Fibroblast of skin of abdomen (primary cell): ENCODE measurements around the gene GCKR. TPM values are rescaled to one million over a fixed set of nuclear protein-coding genes. Genes with fewer than 3 reads are reported as not detected.
A peak's percentile ranks its signal among the peaks of the same experiment; 100 is the strongest.

Experiments used
- DNase-seq: peaks from one replicate; pipeline ENCODE4 v3.0.0-alpha.2; 2013
- polyA plus RNA-seq, 2 experiments: library from polyadenylated mRNA; unstranded; fragments of 120-200 nt; gene quantifications; one replicate each; pipeline ENCODE4 v1.2.1, GENCODE V29; 2013; ENCODE audit not compliant: insufficient read length in 2 of 2

The GCKR gene
- not detected for polyA plus RNA-seq (2013, experiment 1 of 2; ENCODE audit: insufficient read length)
- polyA plus RNA-seq (2013, experiment 2 of 2; ENCODE audit: insufficient read length) = not detected

- no peak for DNase-seq
These were observed at the start of gene GCKR for GRCh38 chr2:27496357-27497287. Gene GCKR, plus strand, starts transcription at chr2:27496839. Its CDS starts 66 bp downstream, at chr2:27496905.

DNA sequence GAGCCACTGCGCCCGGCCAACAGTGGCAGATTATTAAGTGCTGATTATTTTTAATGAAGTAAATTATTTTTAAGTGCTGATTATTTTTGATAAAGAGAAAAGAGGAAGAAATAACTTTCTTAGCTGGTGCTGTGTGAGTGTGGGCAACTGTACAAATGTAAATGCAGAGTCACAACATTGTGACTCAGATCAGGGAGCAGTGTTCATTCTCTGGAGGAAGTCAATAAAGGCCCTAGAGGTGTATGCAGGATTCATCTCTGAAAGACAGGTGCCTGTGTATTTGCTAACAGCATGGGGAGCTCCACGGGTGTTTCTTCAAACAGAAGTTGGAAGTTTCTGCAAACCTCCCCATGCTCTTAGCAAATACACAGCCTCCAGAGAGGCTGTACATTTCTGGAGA is 48.3 kb upstream of the GCKR start:
- DNase-seq = no peak

GRCh38 chr2:27451095-27451494 is 45.5 kb upstream of the GCKR start:
- no peak for DNase-seq

DNA sequence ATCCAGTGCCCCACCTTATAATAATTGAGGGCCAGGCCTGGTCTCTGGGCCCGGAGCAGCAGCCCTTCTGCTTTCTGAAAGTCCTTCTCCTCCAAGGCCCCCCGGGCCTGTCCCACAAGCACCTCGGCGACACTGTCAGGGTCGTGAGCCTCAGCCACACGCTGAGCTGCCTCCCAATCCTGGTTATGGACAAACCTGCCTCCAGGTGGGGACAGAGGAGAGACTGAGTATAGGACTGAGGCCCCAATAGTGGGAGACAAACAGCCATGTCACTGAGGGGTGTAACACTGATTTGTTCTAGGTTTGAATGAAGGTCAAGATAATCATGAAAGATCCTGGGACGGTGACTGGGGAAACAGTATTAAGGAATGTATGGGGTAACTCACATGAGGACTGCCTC is 42.7 kb upstream of the GCKR start:
- DNase-seq = no peak

DNA sequence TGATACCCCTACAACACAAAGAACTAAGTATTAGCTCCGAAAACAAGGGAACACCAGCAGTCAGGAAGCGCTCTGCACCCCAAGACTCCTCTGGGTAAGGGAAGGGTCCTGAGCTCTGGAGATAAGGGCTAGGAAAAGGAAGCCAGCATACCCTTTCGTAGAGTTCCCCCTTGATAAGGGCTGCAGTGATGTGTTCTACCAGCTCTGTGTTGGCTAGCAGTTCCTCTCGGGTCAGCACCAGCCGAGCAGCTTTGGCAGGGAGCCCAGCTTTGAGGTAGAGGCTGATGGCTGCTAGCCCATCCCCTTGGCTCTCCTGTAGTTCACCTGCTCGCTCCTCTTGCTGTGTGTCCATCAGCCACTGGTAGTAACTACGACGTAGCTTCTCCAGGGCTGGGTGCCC is 35.5 kb upstream of the GCKR start:
- DNase-seq = no peak

DNA sequence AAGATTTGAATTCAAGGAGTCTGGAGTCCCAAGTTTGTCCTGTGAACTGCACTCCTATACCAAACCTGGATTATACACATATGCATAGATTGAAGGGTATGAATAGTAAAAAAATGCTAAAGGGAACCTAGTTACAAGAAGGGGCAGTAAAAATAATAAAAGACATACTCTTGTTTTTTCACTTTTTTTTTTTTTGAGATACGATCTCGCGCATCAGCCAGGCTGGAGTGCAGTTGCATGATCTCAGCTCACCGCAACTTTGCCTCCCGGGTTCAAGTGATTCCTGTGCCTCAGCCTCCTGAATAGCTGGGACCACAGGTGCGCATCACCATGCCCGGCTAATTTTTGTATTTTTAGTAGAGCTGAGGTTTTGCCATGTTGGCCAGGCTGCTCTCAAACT is 32.2 kb upstream of the GCKR start:
- DNase-seq = no peak

DNA sequence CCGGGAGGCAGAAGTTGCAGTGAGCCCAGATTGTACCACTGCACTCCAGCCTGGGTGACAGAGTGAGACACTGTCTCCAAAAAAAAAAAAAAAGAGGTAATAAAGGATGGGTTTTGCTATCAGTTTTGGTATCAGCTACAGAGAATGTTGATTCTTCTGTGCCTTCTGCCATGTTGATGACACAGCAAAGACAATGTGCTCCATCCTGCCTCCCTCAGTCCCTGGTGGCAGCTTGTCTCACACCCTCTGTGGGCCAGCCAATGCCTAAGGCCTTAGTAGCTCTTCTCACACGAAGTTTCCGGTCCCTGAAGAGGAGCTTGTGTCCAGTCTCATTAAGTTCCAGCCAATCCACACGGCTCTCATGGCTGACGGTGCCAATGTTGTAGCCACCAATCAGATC is 24.7 kb upstream of the GCKR start:
- DNase-seq = no peak

DNA sequence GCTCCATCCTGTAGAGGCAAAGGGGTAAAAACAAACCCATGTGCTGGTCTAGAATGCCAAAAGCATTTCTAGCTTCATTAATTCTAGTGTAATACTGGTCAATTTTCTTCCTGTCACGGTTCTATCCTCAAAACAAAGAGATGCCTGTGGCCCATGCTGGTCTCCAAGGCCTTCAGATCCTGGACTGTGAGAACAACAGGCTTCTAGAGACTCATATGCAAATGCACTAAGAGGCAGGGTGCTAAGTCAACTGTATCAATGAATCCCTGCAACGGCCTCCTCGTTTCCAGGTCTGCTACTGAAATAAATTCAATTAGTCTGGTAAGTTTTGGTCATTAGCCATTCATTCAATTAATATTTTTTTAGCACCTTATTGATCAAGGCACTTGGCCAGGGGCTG is 11.1 kb upstream of the GCKR start:
- DNase-seq = no peak

DNA sequence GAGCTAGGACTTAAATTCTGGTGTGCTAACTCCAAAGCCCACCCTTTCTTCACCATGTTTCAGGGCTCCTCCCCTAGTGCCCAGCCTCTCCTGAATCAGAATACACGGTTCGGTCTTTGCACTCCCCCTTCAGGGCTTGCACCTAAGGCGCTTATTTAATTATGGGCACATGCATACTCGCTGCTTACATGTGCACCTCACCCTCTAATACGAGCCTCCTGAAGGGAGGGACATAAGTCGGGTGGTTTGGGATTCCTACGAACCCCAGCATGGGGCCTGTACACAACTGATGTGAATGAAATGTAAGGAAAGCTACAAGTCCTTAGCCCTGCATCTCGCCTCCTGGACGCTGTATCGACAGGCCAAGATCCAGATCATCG is 7.5 kb upstream of the GCKR start:
- peak; percentile 22 for DNase-seq

GRCh38 chr2:27489498-27490397 is 6.9 kb upstream of the GCKR start, which contains the start of gene IFT172:
Gene IFT172, minus strand, starts transcription at chr2:27489743. Its CDS starts 90 bp downstream, at chr2:27489653.
- peak; percentile 97 for DNase-seq

DNA sequence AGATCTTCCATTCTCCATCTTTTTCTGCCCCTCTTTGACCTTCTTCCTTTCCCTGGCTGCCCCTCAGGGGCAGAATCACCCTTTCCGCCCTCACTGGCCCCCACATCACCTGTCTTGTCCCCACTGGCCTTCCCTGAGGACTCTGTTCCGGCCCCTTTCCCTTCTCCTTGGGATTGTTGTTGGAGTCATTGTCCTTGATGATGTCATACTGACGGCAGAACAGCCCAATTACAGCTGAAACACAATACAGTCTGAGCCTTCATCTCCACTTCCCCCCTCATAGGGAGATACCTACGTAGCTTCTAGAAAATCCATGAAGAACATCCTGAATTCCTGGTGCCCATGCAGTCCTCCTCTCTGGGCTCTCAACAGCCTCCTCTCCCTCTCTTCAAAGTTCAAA is 4.1 kb upstream of the GCKR start:
- no peak for DNase-seq

GRCh38 chr2:27493948-27494283 is 2.7 kb upstream of the GCKR start:
- no peak for DNase-seq

- DNase-seq = peak; percentile 13
These were observed 2.2 kb upstream of the GCKR start for GRCh38 chr2:27494284-27494943.

- peak; percentile 12 for DNase-seq
These were observed 1.6 kb upstream of the GCKR start, which contains the start of gene FNDC4 for GRCh38 chr2:27494944-27495554. Gene FNDC4, minus strand, starts transcription at chr2:27495200. Its CDS starts 521 bp downstream, at chr2:27494679.

DNA sequence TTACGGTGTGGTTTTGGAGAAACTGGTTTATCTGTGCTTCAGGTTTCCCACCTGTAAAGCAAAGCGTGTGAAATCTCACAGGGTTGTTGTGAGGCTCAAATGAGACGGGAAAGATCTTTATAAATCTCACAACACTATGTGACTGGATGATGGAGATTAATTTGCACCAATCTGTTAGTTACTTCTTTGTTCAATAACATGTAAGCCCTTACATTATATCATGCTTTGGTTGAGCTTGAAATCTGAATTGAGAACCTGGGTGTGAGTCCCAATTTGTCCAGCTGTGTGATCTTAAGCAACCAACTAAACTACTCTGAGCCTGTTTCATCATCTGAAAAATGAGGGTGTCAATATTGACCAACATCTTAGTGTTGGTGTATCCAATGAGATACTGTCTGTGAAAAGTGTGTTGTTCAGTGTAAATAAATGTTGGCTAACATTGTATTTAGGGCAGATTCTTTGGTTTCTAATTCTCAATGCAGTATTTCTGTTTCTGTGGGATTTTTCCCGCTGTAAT is 741 bp upstream of the GCKR start:
- DNase-seq = no peak

DNA sequence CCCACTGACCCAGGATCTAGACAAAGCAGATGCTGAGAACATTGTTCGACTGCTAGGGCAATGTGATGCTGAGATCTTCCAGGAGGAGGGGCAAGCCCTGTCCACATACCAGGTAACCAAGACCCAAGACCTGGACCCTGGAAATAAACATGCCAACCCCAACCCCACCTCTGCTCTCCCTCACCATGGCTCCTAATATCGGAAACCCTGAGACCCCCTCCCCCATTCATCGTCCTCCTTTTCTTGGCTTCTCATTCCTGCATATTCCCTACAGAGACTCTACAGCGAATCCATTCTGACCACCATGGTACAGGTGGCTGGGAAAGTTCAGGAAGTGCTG is 619 bp downstream of the GCKR start:
- no peak for DNase-seq

GRCh38 chr2:27498975-27499374 is 2.3 kb downstream of the GCKR start:
- DNase-seq = no peak

- DNase-seq = no peak
These were observed 4.4 kb downstream of the GCKR start for GRCh38 chr2:27501042-27501441.

- no peak for DNase-seq
These were observed 5.5 kb downstream of the GCKR start for GRCh38 chr2:27502142-27502541.

DNA sequence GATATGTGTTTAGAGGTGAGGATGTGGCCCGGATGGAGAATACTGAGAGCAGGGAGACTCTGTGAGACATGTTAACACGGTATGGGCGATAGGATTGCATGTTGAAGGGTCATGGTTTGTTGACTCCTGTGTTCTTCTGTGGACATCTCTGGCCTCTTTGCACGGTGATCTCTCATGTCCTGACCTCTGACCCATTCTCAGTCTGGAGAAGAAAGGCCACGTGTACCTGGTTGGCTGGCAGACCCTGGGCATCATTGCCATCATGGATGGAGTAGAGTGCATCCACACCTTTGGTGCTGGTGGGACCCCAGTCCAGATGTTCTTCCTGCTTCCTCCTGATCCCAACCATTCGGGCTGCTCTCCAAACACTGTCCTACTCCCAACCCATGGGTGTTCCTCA is 9.9 kb downstream of the GCKR start:
- DNase-seq = no peak

DNA sequence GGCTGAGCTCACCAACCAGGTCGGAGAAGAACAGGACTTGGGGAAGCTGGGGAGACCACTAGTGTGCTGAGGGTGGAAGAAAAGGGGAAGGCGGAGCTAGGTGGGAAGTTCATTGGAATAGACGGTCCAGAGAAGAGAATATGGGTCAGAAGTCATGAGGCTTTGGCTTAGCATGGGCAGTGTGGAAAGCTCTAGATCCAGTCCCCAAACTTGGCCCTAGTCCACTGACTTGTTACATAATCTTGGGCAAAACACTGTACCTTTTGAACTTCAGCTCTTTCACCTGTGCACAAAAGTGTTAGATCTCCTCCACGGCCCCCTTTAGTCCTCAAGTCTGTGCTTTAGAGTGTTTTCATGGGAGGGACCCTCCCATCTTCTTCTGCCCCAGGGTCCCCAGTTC is 10.7 kb downstream of the GCKR start:
- DNase-seq = no peak

DNA sequence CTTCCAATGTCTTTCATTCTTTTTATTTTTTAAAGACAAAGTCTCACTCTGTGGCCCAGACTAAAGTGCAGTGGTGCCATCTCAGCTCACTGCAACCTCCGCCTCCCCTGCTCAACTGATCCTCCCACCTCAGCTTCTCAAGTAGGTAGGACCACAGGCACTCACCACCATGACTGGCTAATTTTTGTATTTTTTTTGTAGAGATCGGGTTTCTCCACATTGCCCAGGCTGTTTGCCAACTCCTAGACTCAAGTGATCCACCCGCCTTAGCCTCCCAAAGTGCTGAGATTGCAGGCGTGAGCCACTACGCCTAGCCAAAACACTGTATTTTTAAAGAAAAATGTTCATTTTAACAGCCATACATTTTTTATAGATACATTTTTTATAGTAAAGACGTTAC is 12.7 kb downstream of the GCKR start:
- DNase-seq = peak; percentile 17
